Hepatocyte (in vitro differentiated cells): ENCODE data around the gene PABPC3.
A peak's percentile ranks its signal among the peaks of the same experiment; 100 is the strongest.

Source experiments
- EZH2 ChIP-seq: fragments of 200-600 bp; sonication (generic); IDR thresholded peaks from 2 replicates; pipeline ENCODE4 v1.6.1; 2016; ENCODE audit warnings: antibody characterized with exemption, mild to moderate bottlenecking, borderline replicate concordance
- TF ChIP-seq, protein P1 (sequence below): fragments of 200-600 bp; sonication (generic); IDR thresholded peaks from 2 replicates; pipeline ENCODE4 v1.5.1; 2016; ENCODE audit warnings: antibody characterized with exemption, mild to moderate bottlenecking; ENCODE audit not compliant: poor library complexity

DNA sequence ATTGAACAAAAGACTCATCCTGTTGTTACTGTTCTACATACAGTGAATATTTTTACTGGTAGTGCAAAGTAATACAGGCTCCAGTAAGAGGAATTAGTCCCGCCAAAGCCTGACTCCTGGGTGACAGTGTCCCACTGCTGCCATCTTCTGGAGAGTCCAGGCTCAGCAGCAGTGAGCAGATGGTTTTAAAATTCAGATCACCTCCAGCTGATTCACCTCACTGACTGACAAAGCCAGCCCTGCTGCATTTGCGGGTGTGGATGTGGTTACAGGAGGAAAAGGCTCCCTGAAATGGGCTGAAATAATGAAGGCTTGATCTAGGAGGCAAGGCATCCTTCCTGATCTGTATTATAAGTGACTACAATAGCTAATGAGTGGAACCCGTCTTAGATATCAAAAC lies 18.3 kb downstream of the PABPC3 start:
- TF ChIP-seq, protein P1, sequence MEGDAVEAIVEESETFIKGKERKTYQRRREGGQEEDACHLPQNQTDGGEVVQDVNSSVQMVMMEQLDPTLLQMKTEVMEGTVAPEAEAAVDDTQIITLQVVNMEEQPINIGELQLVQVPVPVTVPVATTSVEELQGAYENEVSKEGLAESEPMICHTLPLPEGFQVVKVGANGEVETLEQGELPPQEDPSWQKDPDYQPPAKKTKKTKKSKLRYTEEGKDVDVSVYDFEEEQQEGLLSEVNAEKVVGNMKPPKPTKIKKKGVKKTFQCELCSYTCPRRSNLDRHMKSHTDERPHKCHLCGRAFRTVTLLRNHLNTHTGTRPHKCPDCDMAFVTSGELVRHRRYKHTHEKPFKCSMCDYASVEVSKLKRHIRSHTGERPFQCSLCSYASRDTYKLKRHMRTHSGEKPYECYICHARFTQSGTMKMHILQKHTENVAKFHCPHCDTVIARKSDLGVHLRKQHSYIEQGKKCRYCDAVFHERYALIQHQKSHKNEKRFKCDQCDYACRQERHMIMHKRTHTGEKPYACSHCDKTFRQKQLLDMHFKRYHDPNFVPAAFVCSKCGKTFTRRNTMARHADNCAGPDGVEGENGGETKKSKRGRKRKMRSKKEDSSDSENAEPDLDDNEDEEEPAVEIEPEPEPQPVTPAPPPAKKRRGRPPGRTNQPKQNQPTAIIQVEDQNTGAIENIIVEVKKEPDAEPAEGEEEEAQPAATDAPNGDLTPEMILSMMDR, result peak; percentile 93
- TF ChIP-seq EZH2, result no peak
